Liver (tissue), 9 donors: ENCODE measurements around the gene DAAM1. TPM values are rescaled to one million over a fixed set of nuclear protein-coding genes. Genes with fewer than 3 reads are reported as not detected.

Experiments
- DNase-seq: peaks from one replicate; pipeline ENCODE4 v3.0.0-alpha.2; 2017; ENCODE audit warnings: low spot score
- H3K27ac ChIP-seq, 2 donors: one replicate each; pipeline ENCODE4 v1.7.0; 2013; ENCODE audit warnings: inconsistent platforms in 2 of 2, low read length in 2 of 2, control low read depth in 1 of 2, low read depth in 1 of 2, mild to moderate bottlenecking in 1 of 2
- H3K27me3 ChIP-seq, 4 donors: one replicate each; pipeline versions ENCODE4 v1.6.1 to v1.7.0; 2013; ENCODE audit warnings: low read length in 3 of 4, inconsistent platforms in 1 of 4, mild to moderate bottlenecking in 1 of 4, moderate library complexity in 1 of 4; ENCODE audit not compliant: control insufficient read depth in 4 of 4, insufficient read depth in 4 of 4
- H3K36me3 ChIP-seq, 4 donors: one replicate each; pipeline versions ENCODE4 v1.6.1 to v1.7.0; 2013; ENCODE audit warnings: low read length in 3 of 4, mild to moderate bottlenecking in 3 of 4, low read depth in 1 of 4, moderate library complexity in 1 of 4; ENCODE audit not compliant: control insufficient read depth in 4 of 4, insufficient read depth in 3 of 4
- H3K4me1 ChIP-seq, 4 donors: one replicate each; pipeline versions ENCODE4 v1.6.1 to v1.7.0; 2013; ENCODE audit warnings: low read length in 3 of 4, mild to moderate bottlenecking in 3 of 4, moderate library complexity in 1 of 4; ENCODE audit not compliant: control insufficient read depth in 4 of 4, insufficient read depth in 4 of 4
- H3K4me3 ChIP-seq, 3 donors: one replicate each; pipeline versions ENCODE4 v1.6.1 to v1.7.0; 2013; ENCODE audit warnings: low read length in 3 of 3, control low read depth in 1 of 3, low read depth in 1 of 3, mild to moderate bottlenecking in 1 of 3
- H3K9ac ChIP-seq, 2 donors: one replicate each; pipeline ENCODE4 v1.7.0; 2013; ENCODE audit warnings: low read length in 2 of 2, mild to moderate bottlenecking in 2 of 2, moderate library complexity in 2 of 2, control low read depth in 1 of 2, low read depth in 1 of 2
- H3K9me3 ChIP-seq, 4 donors: one replicate each; pipeline versions ENCODE4 v1.6.1 to v1.7.0; 2013; ENCODE audit warnings: low read length in 3 of 4; ENCODE audit not compliant: control insufficient read depth in 4 of 4
- ATF3 ChIP-seq: IDR thresholded peaks from 2 replicates; pipeline ENCODE4 v1.6.1; 2016; ENCODE audit warnings: antibody characterized with exemption
- CTCF ChIP-seq: fragments of 150-350 bp; IDR thresholded peaks from 2 replicates; pipeline ENCODE4 v1.5.1; 2017; ENCODE audit warnings: improper control_type of control experiment, low read depth, low read length; ENCODE audit not compliant: missing input control
- EGR1 ChIP-seq, 2 donors: IDR thresholded peaks; 2 replicates each; pipeline ENCODE4 v1.6.1; 2016 to 2018; ENCODE audit warnings: antibody characterized with exemption in 2 of 2, low read depth in 2 of 2
- FOXA1 ChIP-seq: IDR thresholded peaks from 2 replicates; pipeline ENCODE4 v1.6.1; 2016; ENCODE audit warnings: antibody characterized with exemption
- FOXA2 ChIP-seq: IDR thresholded peaks from 2 replicates; pipeline ENCODE4 v1.6.1; 2016; ENCODE audit warnings: antibody characterized with exemption
- GABPA ChIP-seq, 2 donors: IDR thresholded peaks in 1 of 2; conservative IDR thresholded peaks in 1 of 2; 2 replicates each; pipeline ENCODE4 v1.6.1; 2016; ENCODE audit warnings: antibody characterized with exemption in 2 of 2, mild to moderate bottlenecking in 1 of 2, moderate library complexity in 1 of 2
- HNF4A ChIP-seq, 2 donors: conservative IDR thresholded peaks; 2 replicates each; pipeline ENCODE4 v1.6.1; 2016; ENCODE audit warnings: antibody characterized with exemption in 2 of 2, mild to moderate bottlenecking in 2 of 2
- HNF4G ChIP-seq: IDR thresholded peaks from 2 replicates; pipeline ENCODE4 v1.6.1; 2016; ENCODE audit warnings: antibody characterized with exemption
- JUND ChIP-seq, 2 donors: IDR thresholded peaks; 2 replicates each; pipeline ENCODE4 v1.6.1; 2016; ENCODE audit warnings: antibody characterized with exemption in 2 of 2
- MAX ChIP-seq: IDR thresholded peaks from 2 replicates; pipeline ENCODE4 v1.6.1; 2016; ENCODE audit warnings: antibody characterized with exemption
- NR2F2 ChIP-seq: IDR thresholded peaks from 2 replicates; pipeline ENCODE4 v1.6.1; 2016; ENCODE audit warnings: antibody characterized with exemption
- RAD21 ChIP-seq, 2 donors: IDR thresholded peaks; 2 replicates each; pipeline ENCODE4 v1.6.1; 2016; ENCODE audit warnings: antibody characterized with exemption in 2 of 2, mild to moderate bottlenecking in 2 of 2
- REST ChIP-seq: IDR thresholded peaks from 2 replicates; pipeline ENCODE4 v1.6.1; 2016; ENCODE audit warnings: antibody characterized with exemption, mild to moderate bottlenecking
- RXRA ChIP-seq, 2 donors: IDR thresholded peaks; 2 replicates each; pipeline ENCODE4 v1.6.1; 2017 to 2018; ENCODE audit warnings: antibody characterized with exemption in 2 of 2, mild to moderate bottlenecking in 1 of 2
- SP1 ChIP-seq: IDR thresholded peaks from 2 replicates; pipeline ENCODE4 v1.6.1; 2018; ENCODE audit warnings: antibody characterized with exemption, mild to moderate bottlenecking
- YY1 ChIP-seq: IDR thresholded peaks from 2 replicates; pipeline ENCODE4 v1.6.1; 2016; ENCODE audit warnings: antibody characterized with exemption, mild to moderate bottlenecking
- ZBTB33 ChIP-seq: IDR thresholded peaks from 2 replicates; pipeline ENCODE4 v1.6.1; 2016; ENCODE audit warnings: antibody characterized with exemption
- WGBS: extraction: QIAGEN DNeasy Blood & Tissue Kit; methylation state at CpG from one replicate; pipeline ENCODE4 v1.1.7; 2013; 5-methylcytosine and 5-hydroxymethylcytosine counted together
- polyA plus RNA-seq, 2 donors: library from polyadenylated mRNA; stranded (reverse) in 1 of 2; unstranded in 1 of 2; fragments of 200-250 nt in 1 of 2; fragments of >200 nt in 1 of 2; fragmentation: Nextera tagmentation in 1 of 2; extraction: Ambion mirVana in 1 of 2; gene quantifications; one replicate each; pipeline versions ENCODE4 v1.2.1 to v1.2.3, GENCODE V29; 2013 to 2015
- total RNA-seq, 2 donors: library from RNA; depleted of rRNA; stranded (reverse); fragments of >200 nt; gene quantifications; one replicate each; pipeline ENCODE4 v1.2.3, GENCODE V29; 2014
- donor health status: healthy.
- donor health status: healthy.
- donor health status: healthy.
- donor health status: healthy.
- donor health status: healthy.

The DAAM1 gene
- total and polyA plus RNA-seq, 4 donors, result 9.5 to 28.4 (median 18.5) TPM

GRCh38 chr14:59183150-59183549 is 5.3 kb upstream of the DAAM1 start:
- H3K9ac ChIP-seq, result no peak overlapping the region
- H3K9me3 ChIP-seq, result no peaks in the 10 kb centered on the region
- H3K27me3 ChIP-seq, result peaks cover 0 to 4% (median 0%) of the 10 kb centered on the region in 4 donors
- no peaks in the 10 kb centered on the region for H3K36me3 ChIP-seq
- no peak overlapping the region for H3K27ac ChIP-seq
- TF ChIP-seq FOXA2 (no peak), CTCF (no peak), SP1 (no peak), RXRA (IDR thresholded peaks at IDR 0.05) (no peak), ZBTB33 (no peak), YY1 (no peak), REST (no peak), EGR1 (IDR thresholded peaks at IDR 0.05; ENCODE audit: low read depth in 2 of 2) (no peak), JUND (IDR thresholded peaks at IDR 0.05) (no peak), HNF4G (no peak), FOXA1 (no peak), MAX (no peak), HNF4A (conservative IDR thresholded peaks at IDR 0.05) (no peak), RAD21 (IDR thresholded peaks at IDR 0.05) (no peak), ATF3 (no peak)
- H3K4me1 ChIP-seq, result peaks cover 0 to 12% (median 6%) of the 10 kb centered on the region in 4 donors
- DNase-seq, result no peak
- no peak overlapping the region for H3K4me3 ChIP-seq

GRCh38 chr14:59184396-59184795 is 4.1 kb upstream of the DAAM1 start:
- peaks cover 0 to 13% (median 8%) of the 10 kb centered on the region in 4 donors for H3K4me1 ChIP-seq
- WGBS, result 96% methylated on average over 3 of the region's 3 CpGs
- no peak overlapping the region for H3K4me3 ChIP-seq
- H3K27me3 ChIP-seq, result peaks cover 0 to 4% (median 0%) of the 10 kb centered on the region in 4 donors
- no peaks in the 10 kb centered on the region for H3K9me3 ChIP-seq
- TF ChIP-seq ATF3, result no peak
- no peak for TF ChIP-seq JUND (IDR thresholded peaks at IDR 0.05)
- TF ChIP-seq MAX, result no peak
- TF ChIP-seq GABPA (IDR thresholded peaks at IDR 0.05 in 1 of 2, conservative IDR thresholded peaks at IDR 0.05 in 1 of 2), result no peak
- TF ChIP-seq HNF4A (conservative IDR thresholded peaks at IDR 0.05), result no peak
- no peak for TF ChIP-seq NR2F2
- TF ChIP-seq REST, result no peak
- TF ChIP-seq HNF4G, result no peak
- no peak for TF ChIP-seq FOXA1
- no peak overlapping the region for H3K27ac ChIP-seq
- H3K36me3 ChIP-seq, result no peaks in the 10 kb centered on the region
- DNase-seq, result no peak
- no peak overlapping the region for H3K9ac ChIP-seq
